ENCODE data around the gene KCNK1. TPM values are rescaled to one million over a fixed set of nuclear protein-coding genes. Genes with fewer than 3 reads are reported as not detected.

The KCNK1 gene
- total RNA-seq, 3 donors from 2014 or later: 22.2 to 44.8 (median 43.6) TPM

- intact Hi-C loops (cut with DNase I, micrococcal nuclease): no loop called here
- ATAC-seq: no peak
- no peak for DNase-seq
- Histone ChIP-seq H3K9me3 (no peaks in the 10 kb centered on the region), H3K4me1 (ENCODE audit: low read depth) (no peaks in the 10 kb centered on the region), H3K36me3 (ENCODE audit: low read depth) (no peaks in the 10 kb centered on the region), H3K4me3 (no peak overlapping the region)
- no peak for TF ChIP-seq CTCF (IDR thresholded peaks at IDR 0.05)
These were observed 24.6 kb downstream of the KCNK1 start for GRCh38 chr1:233638513-233638912.

- no peak for TF ChIP-seq CTCF (IDR thresholded peaks at IDR 0.05)
- intact Hi-C loops (cut with DNase I, micrococcal nuclease): no loop called here
- no peak for ATAC-seq
- H3K4me3 ChIP-seq: no peak overlapping the region
- no peaks in the 10 kb centered on the region for H3K36me3 ChIP-seq (ENCODE audit: low read depth)
- H3K9me3 ChIP-seq: no peaks in the 10 kb centered on the region
- no peak for DNase-seq
- no peaks in the 10 kb centered on the region for H3K4me1 ChIP-seq (ENCODE audit: low read depth)
These were observed 25.7 kb downstream of the KCNK1 start for GRCh38 chr1:233639611-233640010.

- H3K4me1 ChIP-seq (ENCODE audit: low read depth): no peaks in the 10 kb centered on the region
- TF ChIP-seq CTCF (IDR thresholded peaks at IDR 0.05): no peak
- no peak overlapping the region for H3K4me3 ChIP-seq
- ATAC-seq (no peak), DNase-seq (no peak)
- intact Hi-C loops (cut with DNase I, micrococcal nuclease): no loop called here
- no peaks in the 10 kb centered on the region for H3K9me3 ChIP-seq
- no peaks in the 10 kb centered on the region for H3K36me3 ChIP-seq (ENCODE audit: low read depth)
These were observed 26.3 kb downstream of the KCNK1 start for GRCh38 chr1:233640179-233640578.

GRCh38 chr1:233641029-233641428, 27.1 kb downstream of the KCNK1 start:
- no peak for TF ChIP-seq CTCF (IDR thresholded peaks at IDR 0.05)
- H3K9me3 ChIP-seq: no peaks in the 10 kb centered on the region
- H3K4me1 ChIP-seq (ENCODE audit: low read depth): no peaks in the 10 kb centered on the region
- intact Hi-C loops (cut with DNase I, micrococcal nuclease): no loop called here
- ATAC-seq (no peak), DNase-seq (no peak)
- no peaks in the 10 kb centered on the region for H3K36me3 ChIP-seq (ENCODE audit: low read depth)
- H3K4me3 ChIP-seq: no peak overlapping the region

GRCh38 chr1:233647073-233647472, 33.2 kb downstream of the KCNK1 start:
- intact Hi-C loops (cut with DNase I, micrococcal nuclease): no loop called here
- H3K4me3 ChIP-seq: no peak overlapping the region
- DNase-seq: no peak
- no peak for ATAC-seq
- no peaks in the 10 kb centered on the region for H3K4me1 ChIP-seq (ENCODE audit: low read depth)
- no peaks in the 10 kb centered on the region for H3K9me3 ChIP-seq
- TF ChIP-seq CTCF (IDR thresholded peaks at IDR 0.05): no peak
- H3K36me3 ChIP-seq (ENCODE audit: low read depth): no peaks in the 10 kb centered on the region

GRCh38 chr1:233647636-233648035, 33.7 kb downstream of the KCNK1 start:
- no peak for TF ChIP-seq CTCF (IDR thresholded peaks at IDR 0.05)
- Histone ChIP-seq H3K4me3 (no peak overlapping the region), H3K9me3 (no peaks in the 10 kb centered on the region), H3K4me1 (ENCODE audit: low read depth) (no peaks in the 10 kb centered on the region), H3K36me3 (ENCODE audit: low read depth) (no peaks in the 10 kb centered on the region)
- ATAC-seq (no peak), DNase-seq (no peak)
- intact Hi-C loops (cut with DNase I, micrococcal nuclease): no loop called here
